Kidney glomerular epithelial cell (primary cell): Measurements from ENCODE around the gene LAMTOR3.
A peak's percentile ranks its signal among the peaks of the same experiment; 100 is the strongest.

ENCODE experiments used
- DNase-seq: peaks from one replicate; lab custom pipeline; 2025; lab: John Stamatoyannopoulos, UW

Gene LAMTOR3

DNA sequence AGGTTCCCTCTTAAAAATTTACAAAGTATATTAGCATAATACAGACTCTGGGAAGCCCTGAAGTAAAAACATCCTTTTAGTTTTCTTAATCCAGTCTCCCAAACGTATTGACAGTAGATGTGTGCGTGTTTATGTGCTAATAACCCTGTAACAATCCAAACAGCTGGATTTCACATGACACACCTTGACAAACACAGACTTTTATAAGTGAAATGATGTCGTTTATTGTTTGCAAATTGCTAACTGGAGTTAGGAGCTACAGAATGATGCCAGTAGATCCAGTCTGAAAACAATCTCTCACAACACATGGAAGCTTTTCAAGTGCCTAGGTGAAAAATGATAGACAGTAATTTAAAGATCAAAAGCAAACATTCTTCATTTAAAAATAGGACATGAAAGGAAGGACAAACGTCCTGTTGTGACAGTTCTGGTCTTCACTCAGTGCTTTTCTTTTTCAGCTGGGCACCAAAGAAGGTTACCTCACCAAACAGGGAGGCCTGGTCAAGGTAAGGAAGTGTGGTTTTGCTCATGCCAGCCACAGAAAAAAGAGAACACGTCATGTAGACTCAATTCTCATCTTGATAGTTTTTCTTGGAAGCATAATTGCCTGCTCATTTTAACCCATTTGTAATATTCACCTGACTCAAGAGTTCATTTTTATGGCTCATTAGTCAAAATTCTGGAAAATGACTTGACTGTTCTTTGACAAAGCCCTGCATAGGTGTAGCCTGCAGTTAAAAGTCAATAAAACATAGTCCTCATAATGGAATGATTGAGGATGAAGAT, 32.9 kb downstream of the LAMTOR3 start:
- no peak for DNase-seq

DNA sequence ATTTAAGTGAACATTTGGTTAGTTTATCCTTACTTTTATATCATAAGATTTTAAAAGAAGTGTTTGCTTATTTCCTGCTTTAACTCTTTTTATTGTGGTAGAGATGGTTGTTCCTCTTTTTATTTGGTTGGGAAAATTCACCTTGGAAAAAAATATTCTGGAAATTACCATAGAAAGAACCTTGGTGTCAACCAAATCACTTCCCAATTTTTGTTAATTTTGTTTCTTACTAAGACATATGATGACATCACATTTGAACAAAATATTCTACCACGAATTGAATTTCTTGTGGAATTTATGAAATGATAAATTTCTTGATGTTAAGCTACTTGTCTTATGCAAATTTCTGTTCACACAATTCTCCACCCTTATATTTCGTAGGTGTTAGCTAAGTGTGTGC, 33.7 kb downstream of the LAMTOR3 start:
- no peak for DNase-seq

DNA sequence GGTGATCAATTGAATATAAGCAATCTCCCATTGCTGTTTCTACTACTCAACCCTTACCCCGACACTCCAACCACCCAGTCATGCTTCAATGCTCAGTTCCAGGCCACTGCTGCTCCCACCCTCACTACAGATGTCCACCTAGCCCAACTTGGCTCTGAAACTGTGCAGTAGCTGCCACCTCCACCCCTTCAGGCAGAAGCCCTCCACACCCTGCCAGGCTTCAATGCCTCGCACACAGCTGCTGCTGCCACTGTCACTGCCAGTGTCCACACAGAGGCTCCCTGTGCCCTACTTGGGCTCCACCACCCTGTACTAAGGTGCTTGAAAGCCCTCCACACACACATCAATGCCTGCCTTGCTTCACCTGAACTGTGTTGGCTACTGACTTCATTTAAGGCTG, 34.6 kb downstream of the LAMTOR3 start:
- DNase-seq, result no peak

DNA sequence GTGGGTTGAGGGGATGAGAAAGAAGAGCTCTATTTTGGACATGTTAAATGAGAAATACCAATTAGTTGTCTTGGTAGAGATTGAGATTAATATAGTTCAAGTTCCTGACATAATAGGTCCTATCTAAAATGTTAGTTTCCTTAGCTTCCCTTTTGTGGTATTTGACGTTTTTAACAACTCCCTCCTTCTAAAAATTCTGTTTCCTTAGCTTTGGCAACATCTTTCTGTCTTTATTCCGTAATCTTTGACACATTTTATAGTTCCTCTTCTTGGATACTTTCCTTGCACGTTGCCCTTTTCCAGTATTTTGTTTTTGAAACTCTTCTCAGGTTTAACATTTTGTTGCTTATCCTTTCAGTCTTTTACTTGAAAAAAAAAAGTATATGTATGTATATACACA, 36.9 kb downstream of the LAMTOR3 start:
- DNase-seq, result no peak

DNA sequence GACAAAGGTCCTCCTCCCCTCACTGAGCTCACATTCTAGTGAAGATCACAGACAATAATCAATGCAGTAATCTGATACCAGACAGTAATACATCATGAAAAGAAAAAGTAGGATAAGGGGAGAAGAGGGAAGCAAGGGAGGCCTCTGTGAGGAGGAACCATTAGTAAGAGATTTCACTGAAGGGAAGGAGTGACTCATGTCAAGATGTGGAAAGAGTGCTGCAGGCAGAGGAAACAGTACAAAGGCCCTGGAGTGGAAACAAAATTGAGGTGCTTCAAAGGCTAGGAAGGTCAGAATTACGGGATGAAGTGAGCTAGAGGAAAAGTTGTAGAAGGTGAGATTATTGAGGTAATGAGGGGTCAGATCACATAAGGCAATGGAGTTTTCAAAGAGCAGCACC, 38.1 kb downstream of the LAMTOR3 start:
- peak; percentile 24 for DNase-seq

DNA sequence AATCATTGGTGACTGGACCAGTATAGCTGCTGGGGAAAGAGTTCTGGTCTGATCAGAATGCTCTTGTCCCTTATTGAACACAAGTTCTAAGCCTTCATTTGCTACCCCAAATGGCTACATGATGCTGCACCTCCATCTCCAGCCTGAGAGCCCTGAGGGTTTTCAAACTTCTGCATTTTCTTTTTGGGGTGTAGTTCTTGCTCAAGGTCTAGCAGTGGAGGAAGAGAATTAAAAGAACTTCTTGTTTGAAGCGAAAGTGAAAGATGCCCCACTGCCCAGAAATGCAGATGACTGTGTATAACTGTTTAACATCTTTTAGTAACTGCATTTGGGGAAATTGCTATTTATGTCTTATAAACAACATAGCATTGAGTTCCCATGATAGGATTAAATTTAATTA, 38.5 kb downstream of the LAMTOR3 start:
- no peak for DNase-seq

DNA sequence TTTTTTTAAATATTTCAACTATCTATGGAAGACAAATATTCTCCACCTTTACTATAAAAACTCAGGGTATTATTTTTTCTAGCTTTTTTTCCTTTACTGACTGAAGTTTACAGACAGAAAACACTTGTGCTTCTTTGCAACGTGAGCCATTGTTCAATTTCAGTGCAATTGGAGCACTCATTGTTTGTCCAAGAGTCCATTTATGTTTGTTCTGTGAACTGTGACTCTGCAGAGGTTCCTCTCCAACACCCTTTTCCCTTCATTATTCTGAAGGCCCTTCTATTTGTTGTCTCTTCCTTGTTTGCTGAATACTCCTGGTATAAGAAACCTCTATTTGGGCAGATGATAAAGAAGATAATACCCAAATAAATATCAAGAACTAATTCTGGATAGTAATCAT, 40.2 kb downstream of the LAMTOR3 start:
- no peak for DNase-seq

DNA sequence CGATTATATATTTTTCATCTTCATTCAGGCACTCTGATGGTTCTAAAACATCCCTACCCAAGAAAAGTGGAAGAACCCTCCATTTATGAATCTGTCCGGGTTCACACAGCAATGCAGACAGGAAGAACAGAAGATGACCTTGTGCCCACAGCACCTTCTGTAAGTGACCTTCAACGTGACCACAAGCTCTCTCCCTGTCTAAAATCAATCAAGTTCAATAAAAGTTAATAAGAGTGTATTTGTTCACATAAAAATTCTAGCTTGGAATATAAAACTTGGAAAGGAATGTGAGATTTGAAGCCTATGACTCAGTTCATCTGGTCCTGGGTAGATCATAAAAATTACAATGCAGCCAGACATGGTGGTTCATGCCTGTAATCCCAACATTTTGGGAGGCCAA, 41.0 kb downstream of the LAMTOR3 start:
- no peak for DNase-seq

DNA sequence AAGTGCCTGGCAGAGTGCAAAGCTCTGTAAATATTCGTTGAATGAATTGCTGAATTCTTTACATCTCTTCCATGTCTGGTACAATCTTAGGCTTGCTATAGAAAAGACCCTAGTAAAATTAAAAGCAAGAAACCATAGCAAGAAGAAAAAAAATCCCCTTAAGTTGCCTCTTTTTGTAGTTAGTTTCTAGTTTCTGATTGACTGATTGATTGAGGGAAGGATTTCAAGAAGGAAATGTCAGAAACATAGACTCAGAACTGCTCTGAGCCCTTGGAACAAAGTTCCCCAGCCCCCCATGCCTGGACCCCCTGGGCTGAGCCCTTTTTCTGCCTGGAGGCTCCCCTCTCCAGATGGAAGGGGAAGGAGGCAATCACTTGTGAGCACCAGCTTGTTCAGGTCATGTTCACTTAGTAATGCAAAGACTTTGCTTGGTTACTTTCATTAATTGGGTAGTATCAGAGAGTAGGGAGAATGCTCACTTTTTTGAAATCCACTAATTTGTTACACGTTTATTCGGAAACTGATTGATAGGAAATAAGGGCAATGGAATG, 42.0 kb downstream of the LAMTOR3 start:
- DNase-seq, result no peak

DNA sequence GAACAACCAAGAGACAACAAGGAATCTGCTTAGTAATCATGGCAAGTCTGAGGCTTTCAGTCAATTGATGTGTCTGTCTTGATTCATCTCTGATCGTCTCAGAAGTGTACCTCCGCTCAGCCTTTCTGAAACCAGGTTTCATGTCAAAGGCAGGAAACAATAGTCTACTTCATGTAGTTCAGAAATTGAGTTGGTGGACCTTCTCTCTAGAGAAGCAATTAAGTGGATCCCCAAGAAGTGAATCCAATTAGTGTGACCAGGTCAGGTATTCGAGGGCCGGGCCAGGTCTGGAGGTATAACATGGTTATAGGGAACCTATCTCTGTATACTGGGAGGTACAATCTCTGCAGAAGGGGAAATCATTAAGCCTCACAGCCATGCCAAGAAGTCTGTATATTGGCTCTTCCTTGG, 45.6 kb downstream of the LAMTOR3 start:
- no peak for DNase-seq

DNA sequence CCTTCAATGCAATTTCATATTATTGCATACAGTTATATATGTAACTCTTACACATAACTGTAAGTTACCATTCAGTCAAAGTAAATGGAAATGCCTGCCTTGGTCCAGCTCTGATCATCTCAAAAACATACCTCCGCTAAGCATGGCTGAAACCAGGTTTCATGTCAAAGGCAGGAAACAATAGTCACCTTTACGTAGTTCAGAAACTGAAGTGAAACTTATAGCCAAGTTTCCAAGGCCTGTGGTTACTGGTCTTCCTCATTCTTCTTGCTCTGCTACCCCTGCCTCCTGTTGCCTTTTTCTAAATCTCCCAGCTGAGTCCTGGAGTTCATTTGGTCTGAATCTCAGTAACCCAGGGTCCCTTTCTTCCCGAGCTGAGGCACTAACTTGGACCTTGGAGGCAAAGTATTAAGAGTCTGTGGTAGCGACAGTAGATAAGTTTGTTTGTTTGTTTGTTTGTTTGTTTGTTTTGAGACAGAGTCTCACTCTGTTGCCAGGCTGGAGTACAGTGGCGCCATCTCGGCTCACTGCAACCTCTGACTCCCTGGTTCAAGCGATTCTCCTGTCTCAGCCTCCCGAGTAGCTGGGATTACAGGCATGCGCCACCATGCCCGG, 46.8 kb downstream of the LAMTOR3 start:
- DNase-seq, result no peak

DNA sequence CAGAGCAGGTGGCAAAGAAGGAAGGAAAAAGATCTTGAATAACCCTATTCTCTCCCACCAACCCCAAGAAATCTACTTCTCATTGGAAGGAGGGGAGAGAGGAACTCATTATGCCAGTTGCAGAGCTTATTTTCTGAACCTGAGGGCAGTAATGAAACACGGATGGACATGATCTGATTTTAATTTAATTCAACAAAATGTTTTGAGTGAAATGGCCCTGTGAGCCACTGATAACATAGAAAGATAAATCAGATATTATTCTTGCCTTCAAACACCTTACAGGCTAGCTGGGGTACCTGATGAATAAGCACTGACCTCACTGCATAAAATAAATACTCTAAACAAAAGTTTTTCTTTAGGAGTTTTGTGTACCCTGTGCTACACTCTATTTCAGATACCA, 47.3 kb downstream of the LAMTOR3 start:
- no peak for DNase-seq

DNA sequence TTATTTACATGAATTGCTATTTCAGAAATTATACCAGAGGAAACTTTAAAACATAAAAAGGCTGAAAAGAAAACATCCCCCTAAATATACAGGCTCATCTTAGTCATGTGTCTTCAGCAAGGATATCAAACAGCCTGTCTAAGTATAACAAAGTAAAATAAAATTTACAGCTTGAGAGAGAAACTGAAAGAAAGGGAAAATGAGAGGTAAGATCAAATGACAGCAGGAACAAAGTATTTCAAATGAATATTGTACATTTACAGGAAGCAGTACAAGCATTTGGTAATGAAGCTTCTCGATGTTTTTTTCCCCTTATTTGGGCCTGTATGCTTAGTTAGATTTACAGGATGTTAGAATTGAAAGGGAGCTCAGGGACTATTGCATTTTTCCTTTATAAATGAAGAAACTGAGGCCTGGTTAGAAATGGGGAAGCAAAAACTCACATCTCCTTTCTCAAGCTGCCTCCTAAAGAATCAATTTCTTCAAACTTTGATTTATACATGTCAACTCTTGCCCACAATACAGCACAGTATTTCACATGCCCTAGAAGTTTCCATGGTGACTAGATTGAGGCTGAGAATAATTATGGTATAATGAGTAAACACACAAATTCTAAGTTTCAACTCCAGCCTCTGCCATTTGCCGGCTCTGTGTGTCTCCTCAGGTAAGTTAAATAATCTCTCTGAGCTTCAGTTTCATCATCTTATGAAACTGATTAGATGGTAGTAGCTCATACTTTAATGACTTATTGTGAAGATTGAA, 48.3 kb downstream of the LAMTOR3 start:
- no peak for DNase-seq

DNA sequence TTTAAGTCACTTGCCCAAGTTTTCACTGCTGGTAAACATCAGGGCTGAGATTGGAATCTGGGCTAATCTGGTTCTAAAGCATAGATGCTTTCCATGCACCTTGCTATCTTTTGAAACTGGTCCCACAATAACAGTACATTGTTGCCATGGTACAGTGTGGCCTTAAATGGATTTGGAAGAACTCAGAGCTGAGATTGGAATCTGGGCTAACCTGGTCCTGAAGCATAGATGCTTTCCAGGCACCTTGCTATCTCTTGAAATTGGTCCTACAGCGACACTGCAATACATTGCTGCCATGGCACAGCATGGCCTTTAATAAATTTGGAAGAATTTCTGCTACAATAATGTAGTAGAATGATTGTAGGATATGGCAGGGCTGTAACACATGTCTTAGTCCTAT, 49.0 kb downstream of the LAMTOR3 start:
- DNase-seq, result no peak

DNA sequence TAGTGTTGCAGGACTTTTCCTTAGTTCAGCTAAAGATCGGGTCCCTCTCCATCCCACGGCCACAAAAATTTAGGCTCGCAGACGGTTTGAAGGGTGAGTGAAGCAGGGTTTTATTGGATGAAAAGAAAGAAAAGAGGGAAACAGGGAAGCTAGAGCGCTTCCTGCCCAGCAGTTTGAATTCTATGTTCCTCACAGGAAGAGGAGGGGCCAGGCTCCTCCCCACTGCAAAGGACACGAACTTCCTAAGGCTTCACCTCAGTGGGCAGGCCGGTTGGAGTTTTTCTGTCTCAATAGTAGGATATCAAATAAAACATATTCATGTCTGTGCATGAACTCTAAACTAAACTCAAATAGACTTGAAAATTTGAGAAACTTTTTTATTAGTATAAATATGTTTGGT, 50.2 kb downstream of the LAMTOR3 start:
- no peak for DNase-seq

DNA sequence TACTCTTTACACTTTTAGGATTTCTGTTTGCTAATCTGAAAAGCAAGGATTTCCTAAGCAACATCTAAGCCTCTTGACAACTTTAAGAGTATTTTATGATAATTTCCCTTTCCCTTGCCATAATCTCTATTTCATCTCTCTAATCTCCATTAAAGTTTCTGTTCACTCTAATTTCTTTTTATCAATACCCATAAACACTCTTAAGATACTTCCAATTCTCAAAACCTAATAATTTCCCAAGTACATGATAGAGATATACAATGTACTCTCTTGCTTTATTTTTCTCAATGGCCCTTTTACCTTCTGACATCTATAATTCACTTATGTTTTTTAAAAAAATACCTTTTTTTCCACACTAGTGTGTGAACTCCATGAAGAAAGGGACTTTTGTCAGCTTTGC, 50.8 kb downstream of the LAMTOR3 start:
- DNase-seq, result no peak

DNA sequence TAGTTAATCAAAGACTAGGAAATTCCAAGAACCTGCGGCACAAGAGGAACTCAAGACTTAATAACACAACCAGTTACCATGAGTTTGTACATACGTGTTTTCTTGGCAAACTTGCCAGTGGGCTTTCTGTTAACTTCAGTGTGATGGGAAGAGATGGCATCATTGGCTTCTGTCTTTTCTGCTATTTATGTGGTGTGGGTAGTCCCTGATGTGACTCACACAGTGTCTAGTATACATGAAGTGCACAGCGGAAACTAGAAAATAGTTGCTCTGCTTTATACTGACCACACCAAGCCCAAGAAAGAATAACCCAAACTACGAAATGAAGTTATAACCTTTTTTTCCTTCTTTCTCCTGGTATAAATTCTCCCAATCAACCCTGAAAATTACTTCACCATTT, 53.1 kb downstream of the LAMTOR3 start:
- no peak for DNase-seq

DNA sequence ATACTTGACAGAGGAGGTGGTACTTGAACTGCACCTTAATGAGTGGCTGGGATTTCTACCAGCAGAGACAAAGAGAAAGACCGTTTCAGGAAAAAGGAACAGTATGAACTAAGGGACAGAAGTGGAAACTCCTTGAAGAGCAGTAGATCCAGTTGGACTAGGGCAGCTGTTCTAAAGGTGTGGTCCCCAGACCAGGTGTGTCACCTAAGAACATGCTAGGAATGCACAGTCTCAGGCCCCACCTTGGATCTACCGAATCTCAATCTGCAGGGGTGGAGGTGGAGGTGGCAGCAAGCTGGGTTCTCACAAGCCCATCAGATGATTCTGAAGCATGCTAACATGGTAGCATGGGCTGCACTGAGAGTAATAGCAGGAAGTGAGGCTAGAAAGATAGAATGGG, 55.3 kb downstream of the LAMTOR3 start:
- DNase-seq, result no peak

DNA sequence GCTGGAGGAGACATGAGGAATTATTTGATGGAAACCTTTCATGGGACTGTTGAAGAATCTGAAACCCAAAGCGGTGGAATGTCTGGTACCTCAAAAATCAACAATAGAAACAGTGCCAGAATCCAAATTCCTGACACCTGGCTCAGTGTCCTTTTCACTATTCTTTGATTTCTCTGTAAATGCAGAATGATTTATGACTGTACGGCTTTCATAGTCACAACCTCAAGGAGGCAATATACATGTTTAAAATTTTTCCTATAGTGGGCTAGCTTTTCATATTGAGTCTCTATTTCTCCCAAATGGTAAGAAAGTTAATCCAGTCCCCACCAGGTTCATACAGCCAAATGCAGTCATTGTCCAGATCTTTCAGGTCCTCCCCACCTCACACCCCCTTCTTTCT, 58.3 kb downstream of the LAMTOR3 start:
- DNase-seq, result no peak

DNA sequence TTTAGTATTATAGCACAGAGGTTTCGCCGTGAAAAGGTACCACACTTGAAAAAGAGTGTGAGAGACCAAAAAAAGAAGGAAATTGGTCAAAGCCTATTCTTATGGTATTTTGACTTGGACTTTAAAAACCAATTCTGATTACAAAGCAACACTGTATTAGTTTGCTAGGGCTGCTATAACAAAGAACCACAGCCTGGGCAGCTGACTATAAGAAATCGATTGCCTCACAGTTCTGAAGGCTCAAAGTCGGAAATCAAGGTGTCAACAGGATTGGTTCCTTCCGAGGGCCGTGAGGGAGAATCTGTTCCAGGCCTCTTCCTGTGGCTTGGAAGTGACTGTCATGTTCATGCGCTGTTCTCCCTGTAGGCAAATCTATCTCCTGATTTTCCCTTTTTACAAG, 59.7 kb downstream of the LAMTOR3 start:
- DNase-seq, result no peak

DNA sequence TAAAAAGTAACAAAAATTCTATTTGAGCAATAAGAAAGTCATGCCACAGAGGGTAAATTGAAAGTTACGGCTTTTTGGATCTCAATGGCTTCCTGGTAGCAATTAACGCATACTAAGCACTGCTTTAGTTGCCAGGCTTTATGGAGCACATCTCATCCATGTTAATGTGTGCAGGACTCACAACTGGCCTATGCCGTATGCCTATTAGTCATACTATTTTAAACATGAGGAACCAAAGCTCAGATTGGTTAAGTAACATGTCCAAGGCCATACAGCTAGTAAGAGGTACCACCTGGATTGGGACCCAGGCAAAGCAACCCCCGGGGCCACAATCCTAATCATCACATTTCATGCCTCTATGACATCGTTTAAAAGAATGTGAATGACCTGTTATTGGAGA, 60.5 kb downstream of the LAMTOR3 start:
- DNase-seq, result no peak

DNA sequence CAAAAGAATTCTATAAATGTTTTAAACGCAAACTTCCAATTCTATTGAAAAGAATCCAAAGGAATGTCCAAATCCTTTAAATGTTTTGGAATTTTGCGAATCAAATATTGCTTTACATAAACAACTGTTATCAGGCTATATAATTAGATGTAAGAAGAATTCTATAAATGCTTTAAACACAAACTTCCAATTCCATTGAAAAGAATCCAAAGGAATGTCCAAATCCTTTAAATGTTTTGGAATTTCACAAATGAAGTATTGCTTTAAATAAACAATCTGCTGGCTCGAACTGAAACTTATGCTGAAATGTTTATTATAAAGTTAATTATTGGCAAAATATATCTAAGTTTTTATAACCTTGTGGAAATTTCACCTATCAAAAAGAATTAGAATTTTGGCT, 61.5 kb downstream of the LAMTOR3 start:
- no peak for DNase-seq

DNA sequence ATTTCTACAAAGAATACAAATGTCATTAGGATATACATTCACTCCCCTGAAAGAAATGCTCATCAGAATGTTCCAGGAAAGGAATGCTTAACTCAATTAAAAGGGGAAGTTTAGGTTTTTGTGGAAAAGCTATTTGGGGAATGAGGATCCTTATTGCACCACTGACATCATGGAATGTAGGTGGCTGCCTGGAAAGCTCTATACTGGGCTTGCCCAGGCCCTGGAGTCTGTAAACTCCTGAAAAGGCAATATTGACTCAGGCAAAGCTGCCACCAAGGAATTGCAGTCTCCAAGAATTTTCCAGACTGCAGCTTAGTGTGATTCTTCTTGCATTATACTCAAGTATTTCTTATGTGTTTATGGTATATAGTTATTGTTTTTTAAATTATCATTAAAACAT, 61.9 kb downstream of the LAMTOR3 start:
- DNase-seq, result peak; percentile 11
